Right forelimb (tissue), 1 donor: ENCODE measurements around the gene CDC42SE1.
"Not testable (repeated sequence)": the region's sequence is repeated elsewhere in the genome, so short reads cannot be mapped to it uniquely, and the experiment has no call there.

ENCODE experiments used
- DNase-seq: peaks from one replicate; pipeline ENCODE4 v3.0.0-alpha.2; 2018

The CDC42SE1 gene

GRCh38 chr1:151059109-151060006, at the start of gene CDC42SE1:
CDC42SE1 (minus strand) TSS chr1:151059622; CDS start chr1:151055730, 3,892 bp downstream.
- peak; percentile 90 for DNase-seq

- no peak for DNase-seq
Measured at GRCh38 chr1:151108331-151108730, 48.9 kb upstream of the CDC42SE1 start.

- no peak for DNase-seq
Measured at GRCh38 chr1:151106894-151107293, 47.5 kb upstream of the CDC42SE1 start.

- no peak for DNase-seq
Measured at GRCh38 chr1:151104630-151105029, 45.2 kb upstream of the CDC42SE1 start.

- DNase-seq = no peak
Measured at GRCh38 chr1:151098126-151098525, 38.7 kb upstream of the CDC42SE1 start.

GRCh38 chr1:151097426-151097825, 38.0 kb upstream of the CDC42SE1 start:
- not testable (repeated sequence) for DNase-seq

- no peak for DNase-seq
Measured at GRCh38 chr1:151085953-151086559, 26.6 kb upstream of the CDC42SE1 start.

- DNase-seq = no peak
Measured at GRCh38 chr1:151072224-151072623, 12.8 kb upstream of the CDC42SE1 start.

GRCh38 chr1:151070474-151071276, 11.3 kb upstream of the CDC42SE1 start, which contains the start of gene GABPB2:
GABPB2 (plus strand) TSS chr1:151070761; CDS start chr1:151088190, 17,429 bp downstream.
- peak; percentile 96 for DNase-seq

- no peak for DNase-seq
Measured at GRCh38 chr1:151069103-151069486, 9.7 kb upstream of the CDC42SE1 start.

- DNase-seq = no peak
Measured at GRCh38 chr1:151067185-151067584, 7.8 kb upstream of the CDC42SE1 start.

GRCh38 chr1:151065089-151065645, 5.7 kb upstream of the CDC42SE1 start:
- no peak for DNase-seq

GRCh38 chr1:151062741-151063371, 3.4 kb upstream of the CDC42SE1 start:
- no peak for DNase-seq

GRCh38 chr1:151061704-151062103, 2.3 kb upstream of the CDC42SE1 start:
- no peak for DNase-seq

- DNase-seq = no peak
Measured at GRCh38 chr1:151060657-151061421, 1.4 kb upstream of the CDC42SE1 start.

GRCh38 chr1:151060007-151060656, 710 bp upstream of the CDC42SE1 start, which contains the start of gene MLLT11:
MLLT11 (plus strand) TSS chr1:151060397; CDS start chr1:151067225, 6,828 bp downstream.
- peak; percentile 80 for DNase-seq

GRCh38 chr1:151058692-151059091, 730 bp downstream of the CDC42SE1 start:
- peak; percentile 77 for DNase-seq

- DNase-seq = no peak
Measured at GRCh38 chr1:151056149-151056548, 3.3 kb downstream of the CDC42SE1 start.

- DNase-seq = no peak
Measured at GRCh38 chr1:151055581-151055980, 3.8 kb downstream of the CDC42SE1 start.

- no peak for DNase-seq
Measured at GRCh38 chr1:151054971-151055547, 4.4 kb downstream of the CDC42SE1 start.
